IPS DF 19.7 (cell line): Measurements from ENCODE around the gene PLGRKT.
"Not testable (repeated sequence)": the region's sequence is repeated elsewhere in the genome, so short reads cannot be mapped to it uniquely, and the experiment has no call there.

Experiments
- DNase-seq: peaks from one replicate; pipeline ENCODE4 v3.0.0-alpha.2; 2013; ENCODE audit warnings: low read depth, low spot score

Gene PLGRKT

DNA sequence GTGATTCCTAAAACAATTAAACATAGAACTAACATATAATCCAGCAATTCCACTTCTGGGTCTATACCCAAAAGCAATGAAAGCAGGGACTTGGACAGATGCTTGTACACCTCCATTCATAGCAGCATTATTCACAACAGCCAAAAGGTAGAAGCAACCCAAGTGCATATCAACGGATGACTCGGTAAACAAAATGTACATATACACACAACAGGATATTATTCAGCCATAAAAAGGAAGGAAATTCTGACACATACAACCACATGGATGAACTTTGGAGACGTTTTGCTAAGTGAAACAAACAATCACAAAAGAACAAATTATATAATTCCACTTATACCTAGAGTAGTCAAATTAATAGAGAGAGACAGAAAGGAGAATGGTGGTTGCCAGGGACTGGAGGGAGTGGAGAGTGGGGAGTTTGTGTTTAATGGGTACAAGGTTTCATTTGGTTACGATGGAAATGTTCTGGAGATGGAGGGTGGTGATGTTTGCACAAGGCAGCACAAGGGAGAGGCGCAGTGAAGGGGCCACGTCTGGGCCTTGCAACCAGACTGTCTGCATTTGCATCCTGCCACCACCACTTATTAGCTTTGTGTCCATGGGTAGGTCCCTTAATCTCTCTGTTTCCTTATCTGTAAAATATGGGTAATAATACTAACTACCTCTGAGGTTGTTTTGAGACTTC lies 61.8 kb downstream of the PLGRKT start:
- DNase-seq: no peak

DNA sequence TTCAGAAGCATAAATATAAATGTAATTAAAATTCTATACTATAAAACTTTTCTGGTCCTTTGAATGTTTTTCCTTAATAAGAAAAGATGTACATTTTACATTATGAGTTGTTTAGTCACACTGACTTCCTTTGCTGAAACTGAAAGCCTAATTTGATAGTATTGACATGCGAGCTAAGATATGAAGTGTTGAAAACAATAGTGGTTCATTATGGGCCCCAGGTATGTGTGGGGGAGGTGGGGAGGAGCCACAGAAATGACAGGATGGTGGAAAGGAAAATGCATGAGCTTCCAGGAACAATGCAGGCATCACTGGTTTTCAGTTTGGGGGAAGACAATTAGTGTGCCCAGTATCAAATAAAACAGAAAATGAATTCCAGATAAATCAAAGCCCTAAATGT lies 62.6 kb downstream of the PLGRKT start:
- DNase-seq: no peak

DNA sequence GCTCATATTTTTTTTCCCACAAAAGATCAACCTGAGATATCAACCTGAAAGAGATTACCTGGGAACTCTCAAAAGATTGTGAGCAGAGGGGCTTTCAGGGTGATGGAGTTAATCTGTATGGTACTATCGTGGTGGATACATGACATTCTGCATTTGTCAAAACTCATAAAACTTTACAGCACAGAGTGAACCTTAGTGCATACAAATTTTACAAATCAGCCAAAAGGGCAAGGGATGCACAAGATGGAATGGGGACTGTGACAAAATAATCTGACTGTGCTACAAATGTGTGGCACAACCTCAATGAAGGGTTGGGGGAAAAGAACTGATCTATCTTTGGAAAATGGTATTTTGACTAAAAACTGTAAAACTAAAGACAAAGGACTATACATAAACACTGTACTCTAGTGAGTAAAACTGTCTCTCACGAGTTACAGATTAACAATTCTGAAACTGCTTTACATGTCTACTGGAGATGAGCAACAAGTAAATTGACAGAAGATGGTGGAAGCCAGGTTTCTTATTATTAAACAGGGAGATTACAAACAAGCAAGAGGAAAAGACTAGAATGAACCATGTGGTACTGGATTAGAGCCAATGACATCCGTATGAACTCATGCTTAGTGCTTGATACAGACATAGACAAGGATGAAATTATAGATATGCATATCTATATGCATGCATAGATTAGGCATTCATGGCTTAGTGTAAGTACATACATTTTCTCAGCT lies 73.3 kb downstream of the PLGRKT start:
- DNase-seq: no peak

DNA sequence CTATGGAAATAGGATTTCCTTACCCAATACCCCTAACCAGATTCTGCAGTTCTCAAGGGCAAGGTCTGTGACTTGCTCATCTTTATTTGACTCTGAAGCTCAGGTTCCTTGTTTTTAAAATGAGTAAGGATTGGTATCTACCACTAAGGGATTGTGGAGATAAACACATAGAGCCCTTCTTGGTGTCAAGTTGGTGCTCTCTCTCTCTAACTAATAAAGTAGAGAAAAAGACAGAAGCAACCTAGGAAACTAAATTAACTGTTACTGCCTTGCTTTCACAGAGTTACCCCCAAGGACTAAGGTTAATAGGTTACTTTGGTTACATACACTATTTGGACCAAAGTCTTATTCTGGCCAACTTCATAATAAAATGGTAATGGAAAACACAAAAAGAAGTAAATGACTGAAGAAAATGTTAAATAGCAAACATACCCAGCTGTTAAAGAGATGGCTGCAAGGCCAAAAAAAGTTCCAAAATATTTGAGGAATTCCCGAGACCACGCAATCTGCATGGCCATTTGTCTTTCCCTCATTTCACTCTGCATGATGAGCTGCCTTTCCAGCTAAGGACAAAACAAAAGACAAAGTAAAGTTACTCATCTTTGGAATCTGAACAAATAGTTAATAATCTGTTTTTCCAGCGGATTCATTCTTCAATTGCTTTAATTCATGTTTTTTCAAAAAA lies 76.3 kb downstream of the PLGRKT start:
- DNase-seq: no peak

DNA sequence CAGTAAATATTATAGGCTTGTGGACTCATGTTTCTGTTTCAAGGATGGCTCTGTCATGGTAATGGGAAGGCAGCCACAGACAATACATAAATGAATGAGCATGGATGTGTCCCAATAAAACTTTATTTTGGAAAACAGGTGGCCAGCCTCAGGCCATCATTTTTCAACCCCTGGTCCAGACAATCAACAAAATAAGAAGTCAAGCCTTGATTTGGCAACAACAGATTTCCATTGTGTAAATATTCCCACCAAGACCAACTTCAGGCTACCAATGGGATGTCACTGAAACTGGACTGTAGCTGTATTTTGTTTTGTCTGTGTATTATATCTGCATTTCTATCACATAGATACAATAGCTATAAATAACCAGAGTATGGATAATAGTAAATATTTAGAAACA lies 77.4 kb downstream of the PLGRKT start:
- no peak for DNase-seq

DNA sequence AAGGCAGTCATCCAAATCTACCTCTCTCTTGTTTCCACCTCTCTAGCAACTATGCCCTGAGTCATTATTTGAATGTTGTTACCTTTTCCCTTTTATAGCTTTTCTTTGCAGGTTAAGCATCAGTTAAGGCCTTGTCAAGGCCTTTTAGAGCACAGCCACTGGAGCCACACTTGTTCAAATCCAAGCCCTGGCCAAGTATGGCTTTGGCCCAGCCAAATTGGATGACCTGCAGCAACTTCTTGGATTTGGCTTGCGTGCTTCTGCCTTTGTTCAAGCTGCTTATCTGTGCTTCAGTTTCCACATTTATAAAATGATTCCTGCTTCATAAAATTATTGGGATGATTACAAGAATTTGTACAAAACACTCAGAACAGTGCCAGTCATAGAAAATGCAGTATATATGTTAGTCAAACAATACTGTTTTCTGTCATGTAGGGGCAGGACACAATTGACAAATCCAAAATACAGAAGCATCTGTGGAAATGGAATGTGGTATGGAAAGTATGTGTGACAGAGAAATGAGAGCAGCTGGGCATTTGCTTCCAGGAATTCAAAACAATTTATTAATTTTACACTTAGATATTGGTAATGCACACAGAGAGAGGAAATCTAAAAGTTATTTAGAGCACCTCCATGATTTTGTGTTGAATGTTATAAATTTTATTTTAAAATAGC lies 80.2 kb downstream of the PLGRKT start:
- DNase-seq: no peak

DNA sequence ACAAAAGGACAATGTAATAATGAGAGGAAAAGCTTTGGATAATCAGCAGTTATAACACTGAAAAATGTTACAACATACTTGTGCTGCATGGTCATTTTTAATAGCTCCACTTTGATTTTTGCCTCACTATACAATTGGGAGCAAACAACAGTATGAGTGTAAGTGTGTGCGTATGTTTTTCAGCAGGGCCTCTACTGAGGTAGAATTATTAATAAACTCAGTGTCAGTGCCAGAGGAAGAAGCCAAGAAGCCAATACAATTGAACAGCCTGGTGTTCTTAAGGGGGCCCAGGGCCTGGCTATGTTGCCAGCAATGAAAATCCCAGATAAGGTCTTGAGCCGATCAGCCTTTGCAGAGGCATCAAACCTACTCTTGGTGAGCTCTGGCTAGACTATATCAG lies 81.9 kb downstream of the PLGRKT start:
- no peak for DNase-seq

DNA sequence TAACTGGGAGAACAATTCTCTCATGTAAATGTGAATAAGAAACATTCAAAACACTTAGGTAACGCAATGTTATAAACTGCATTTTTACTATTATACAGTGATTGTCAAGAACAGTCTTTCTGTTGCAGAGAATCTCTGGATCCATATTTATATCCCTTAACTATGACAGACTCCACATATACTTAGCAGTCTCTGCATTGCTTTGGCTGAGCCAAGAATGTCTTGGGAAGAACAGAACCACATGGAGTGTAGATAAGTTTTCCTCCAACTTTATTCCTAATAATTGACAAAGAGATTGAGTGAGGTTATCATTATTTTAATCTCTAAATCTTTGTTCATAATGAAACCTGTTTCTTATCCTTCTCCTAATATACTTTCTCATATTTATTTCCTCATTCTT lies 82.5 kb downstream of the PLGRKT start:
- DNase-seq: no peak

DNA sequence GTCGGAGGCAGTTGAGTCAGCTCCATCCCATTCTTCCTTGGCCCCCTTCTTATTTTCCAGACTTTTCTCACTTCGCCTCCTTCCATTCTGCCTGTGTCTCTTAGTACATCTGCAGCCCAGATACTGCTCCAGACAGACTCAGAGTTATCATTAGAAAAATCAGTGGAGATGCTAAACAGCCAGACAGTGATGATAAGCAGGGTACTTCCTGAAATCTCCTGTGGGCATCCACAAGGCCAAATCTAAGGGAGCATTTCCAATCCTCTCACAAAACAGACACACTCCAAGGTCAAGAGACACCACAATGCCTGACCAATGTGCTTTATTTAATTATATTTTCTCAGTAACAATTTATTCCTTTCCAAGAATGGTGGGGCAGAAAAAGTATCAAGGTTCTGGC lies 83.5 kb downstream of the PLGRKT start:
- DNase-seq: no peak

DNA sequence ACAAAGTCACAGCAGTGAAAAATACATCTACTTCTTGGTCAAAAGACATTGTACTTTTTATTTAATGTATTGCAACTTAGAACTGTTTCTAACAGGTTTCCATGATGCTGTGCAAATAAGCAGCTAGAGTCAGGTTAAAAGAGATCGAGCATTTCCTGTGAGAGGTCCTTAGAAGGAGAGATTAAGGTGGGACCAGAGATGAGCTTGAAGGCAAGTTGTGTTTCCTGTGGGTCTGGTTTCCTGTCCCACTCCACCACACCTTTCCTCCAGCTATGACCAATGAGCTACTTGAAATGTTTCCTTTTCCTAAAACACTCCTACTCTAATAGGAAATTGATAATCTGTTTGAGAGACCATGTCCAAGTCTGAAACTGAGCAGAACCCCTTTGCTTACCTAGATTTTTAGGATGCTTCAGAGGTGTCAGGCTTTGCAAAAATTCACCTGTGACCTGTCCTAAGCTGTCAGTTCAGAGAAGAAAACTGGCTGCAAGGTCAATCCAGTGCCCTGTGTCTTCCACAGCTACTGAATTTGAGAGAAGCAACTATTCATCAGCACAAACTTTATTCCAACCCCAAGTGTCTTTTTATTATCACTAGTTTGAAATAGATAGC lies 85.0 kb downstream of the PLGRKT start:
- DNase-seq: no peak

DNA sequence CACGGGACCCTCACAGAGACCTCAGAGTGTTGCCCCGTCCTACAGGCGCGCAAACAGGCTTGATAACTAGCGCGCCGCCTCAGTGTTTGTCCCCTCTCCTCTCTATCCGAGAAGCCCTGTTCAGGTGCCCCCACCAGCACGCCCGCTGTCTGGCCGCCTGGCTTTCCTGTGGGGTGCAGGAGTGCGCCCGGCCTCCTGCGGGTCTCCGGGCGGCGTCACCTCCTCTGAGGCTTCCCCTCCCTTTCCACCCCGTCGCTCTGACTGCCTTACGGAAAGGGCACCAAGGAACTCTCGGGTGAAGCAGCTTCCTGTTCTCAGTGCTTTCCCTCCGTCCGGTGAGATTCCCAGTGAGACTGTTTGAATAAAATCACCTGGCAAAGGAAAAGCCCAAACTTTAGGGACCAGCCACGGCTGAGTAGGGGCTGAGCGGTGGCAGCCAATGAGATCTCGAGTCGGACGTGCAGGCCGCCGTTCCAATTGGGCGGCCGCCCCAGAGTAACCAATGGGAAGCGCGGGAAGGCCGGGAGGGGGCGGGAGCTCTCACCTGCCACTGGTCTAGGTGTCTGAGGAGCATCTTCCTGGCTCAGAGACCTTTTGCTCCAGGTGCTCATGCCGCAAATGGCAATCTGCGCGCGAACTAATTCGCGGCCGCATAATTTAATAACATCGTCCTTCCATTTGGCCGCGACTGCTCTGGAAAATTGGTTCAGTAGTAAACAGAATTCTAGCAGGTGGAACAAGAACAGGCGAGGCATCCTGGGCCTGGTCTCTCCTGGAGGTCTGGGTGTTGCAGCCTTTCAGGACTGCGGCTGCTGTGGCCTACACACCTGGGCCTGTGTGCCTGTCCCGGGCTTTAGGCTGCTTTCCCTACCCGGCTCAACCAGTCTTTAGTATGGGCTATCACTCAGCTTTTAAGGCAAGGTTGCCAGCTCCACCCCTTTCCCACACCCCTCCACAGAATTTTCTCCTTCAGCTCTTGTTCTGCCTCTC lies 98.4 kb downstream of the PLGRKT start, which contains the start of gene RLN1:
Gene RLN1, minus strand, starts transcription at position 885 of the 990 bp plus-strand sequence. Its CDS starts 130 bp downstream, at position 755.
- not testable (repeated sequence) for DNase-seq

DNA sequence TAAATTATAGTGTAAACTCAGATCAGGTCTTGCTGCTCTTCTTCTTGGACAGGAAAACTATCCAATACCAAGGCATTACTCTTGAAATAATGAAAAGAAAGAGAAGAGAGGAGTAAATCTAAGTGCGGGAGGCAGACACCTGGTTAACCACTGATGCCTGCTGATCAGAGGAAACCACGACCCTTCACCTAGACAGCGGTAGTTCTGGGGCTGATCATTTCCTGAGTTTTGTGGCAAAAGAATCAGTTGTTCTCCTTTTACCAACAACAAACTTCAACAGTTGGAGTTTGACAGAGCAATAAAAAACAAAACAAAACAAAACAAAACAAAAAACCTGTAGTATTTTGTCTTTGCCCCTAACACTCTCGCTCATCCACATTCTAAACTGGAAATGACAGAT lies 101.0 kb downstream of the PLGRKT start:
- DNase-seq: no peak

DNA sequence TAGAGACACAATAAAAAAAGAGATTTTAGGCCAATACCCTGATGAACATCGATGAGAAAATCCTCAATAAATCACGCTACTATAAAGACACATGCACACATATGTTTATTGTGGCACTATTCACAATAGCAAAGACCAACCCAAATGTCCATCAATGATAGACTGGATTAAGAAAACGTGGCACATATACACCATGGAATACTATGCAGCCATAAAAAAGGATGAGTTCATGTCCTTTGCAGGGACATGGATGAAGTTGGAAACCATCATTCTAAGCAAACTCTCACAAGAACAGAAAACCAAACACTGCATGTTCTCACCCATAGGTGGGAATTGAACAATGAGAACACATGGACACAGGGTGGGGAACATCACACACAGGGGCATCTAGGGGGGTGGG lies 106.4 kb downstream of the PLGRKT start:
- not testable (repeated sequence) for DNase-seq

DNA sequence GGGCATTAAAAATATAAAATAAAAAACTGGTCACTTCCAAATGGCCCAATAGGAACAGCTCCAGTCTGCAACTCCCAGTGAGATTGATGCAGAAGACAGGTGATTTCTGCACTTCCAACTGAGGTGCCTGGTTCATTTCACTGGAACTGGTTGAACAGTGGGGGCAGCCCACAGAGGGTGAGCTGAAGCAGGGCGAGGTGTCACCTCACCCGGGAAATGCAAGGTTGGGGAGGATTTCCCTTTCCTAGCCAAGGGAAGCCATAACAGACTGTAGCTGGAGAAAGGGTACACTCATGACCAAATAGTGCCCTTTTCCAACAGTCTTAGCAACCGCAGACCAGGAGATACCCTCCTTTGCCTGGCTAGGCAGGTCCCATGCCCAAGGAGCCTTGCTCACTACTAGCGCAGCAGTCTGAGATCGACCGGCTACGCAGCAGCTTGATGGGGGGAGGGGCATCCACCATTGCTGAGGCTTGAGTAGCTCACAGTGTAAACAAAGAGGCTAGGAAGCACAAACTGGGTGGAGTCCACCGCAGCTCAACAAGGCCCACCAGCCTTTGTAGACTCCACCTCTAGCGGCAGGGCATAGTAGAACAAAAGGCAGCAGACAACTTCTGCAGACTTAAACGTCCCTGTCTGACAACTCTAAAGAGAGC lies 110.7 kb downstream of the PLGRKT start:
- peak; percentile 90 for DNase-seq

DNA sequence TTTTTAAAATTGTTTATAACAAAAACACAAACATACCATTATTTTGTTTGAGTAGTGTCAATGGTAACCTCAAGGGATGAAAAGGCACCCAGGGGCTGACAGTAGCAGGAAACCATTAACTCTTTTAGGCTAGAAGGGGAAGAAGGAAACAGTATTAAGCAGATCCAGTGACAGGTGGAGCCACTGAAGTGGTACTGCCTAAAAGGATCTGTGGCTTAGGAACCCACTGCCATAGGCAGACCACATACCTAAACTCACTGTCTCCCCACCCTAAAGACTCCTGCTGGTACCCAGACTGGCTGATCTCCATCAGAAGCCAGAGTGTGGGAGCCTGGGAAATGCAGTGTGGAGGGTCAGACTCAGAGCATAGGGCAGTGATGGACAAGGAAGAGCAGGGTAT lies 111.5 kb downstream of the PLGRKT start:
- no peak for DNase-seq

DNA sequence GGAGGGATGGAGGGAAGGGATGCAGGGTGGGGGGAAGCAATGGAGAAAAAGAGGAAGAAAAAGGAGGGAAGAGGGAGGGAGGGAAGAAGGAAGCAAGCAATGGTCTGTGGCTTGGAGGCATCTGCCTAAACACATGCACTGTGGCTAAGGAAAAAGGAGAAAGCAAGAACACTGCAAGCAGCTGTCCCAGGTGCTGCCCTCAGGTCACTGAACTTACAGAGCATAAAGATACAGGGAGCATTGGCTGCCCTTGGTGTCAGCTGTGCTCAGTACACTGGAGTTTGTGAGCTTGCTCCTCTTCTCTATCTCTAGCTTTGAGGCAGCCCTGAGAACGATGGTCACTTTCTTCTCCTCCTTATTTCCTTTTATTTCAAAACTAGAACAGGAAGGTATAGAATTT lies 116.1 kb downstream of the PLGRKT start:
- not testable (repeated sequence) for DNase-seq

DNA sequence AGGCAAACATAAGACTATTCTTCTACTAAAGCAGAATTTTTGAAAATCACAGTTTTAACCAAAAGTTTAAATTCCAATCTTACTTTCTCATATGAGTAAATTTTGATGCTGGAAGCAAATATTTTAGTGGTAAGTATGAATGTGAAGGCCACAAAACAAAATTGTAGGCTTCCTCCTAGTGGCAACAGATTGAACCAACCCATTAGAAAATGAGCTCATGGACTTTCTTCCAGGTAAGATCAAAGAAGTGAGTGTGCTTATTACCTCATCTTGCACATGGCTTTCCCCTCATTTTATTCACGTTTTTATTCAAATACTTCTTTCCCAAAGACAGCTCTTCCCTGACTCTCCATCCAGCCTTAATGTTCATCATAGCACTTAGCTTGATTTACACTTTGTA lies 116.7 kb downstream of the PLGRKT start:
- DNase-seq: no peak

DNA sequence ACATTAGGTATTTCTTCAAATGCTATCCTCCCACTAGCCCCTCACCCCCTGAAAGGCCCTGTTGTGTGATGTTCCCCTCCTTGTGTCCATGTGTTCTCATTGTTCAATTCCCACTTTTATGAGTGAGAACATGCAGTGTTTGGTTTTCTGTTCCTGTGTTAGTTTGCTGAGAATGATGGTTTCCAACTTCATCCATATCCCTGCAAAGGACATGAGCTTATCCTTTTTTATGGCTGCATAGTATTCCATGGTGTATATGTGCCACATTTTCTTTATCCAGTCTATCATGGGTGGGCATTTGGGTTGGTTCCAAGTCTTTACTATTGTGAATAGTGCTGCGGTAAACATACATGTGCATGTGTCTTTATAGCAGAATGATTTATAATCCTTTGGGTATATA lies 121.3 kb downstream of the PLGRKT start:
- not testable (repeated sequence) for DNase-seq

DNA sequence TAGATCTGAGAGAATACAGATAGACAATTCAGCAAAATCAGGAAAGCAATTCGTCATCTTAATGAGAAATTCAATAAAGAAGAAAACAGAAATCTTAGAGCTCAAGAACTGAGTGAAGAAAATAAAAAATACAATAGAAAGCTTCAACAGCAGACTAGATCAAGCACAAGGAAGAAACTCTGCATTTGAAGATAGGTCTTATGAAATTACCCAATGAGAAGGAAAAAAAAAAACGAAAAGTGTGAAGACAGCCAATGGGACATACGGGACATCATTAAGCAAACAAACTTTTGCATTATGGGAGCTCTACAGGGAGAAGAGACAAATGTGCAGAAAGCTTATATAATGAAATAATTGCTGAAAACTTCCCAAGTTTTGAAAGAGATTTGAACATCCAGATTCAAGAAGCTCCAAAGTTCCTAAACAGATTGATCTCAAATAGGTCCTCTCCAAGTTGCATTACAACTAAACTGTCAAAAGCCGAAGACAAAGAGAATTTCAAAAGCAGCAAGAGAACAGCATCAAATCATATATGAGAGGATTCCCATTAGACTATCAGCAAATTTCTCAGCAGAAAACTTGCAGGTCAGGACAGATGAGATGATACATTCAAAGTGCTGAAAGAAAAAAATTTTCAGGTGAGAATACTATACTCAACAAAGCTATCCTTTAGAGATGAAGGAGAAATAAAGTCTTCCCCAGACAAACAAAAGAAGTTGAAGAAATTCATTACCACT lies 122.4 kb downstream of the PLGRKT start:
- DNase-seq: no peak
